Neural crest cell (in vitro differentiated cells): Measurements from ENCODE around the gene ANK3. TPM values are rescaled to one million over a fixed set of nuclear protein-coding genes. Genes with fewer than 3 reads are reported as not detected.

Experiments
- DNase-seq: peaks from one replicate; pipeline ENCODE4 v3.0.0; 2021; ENCODE audit warnings: low read depth, mixed read lengths, low spot score
- H3K27ac Mint-ChIP-seq: one replicate; pipeline ENCODE4 v1.8.0; 2021; ENCODE audit warnings: mild to moderate bottlenecking, mixed read lengths; ENCODE audit not compliant: unreplicated experiment
- H3K27me3 Mint-ChIP-seq: 2 replicates; pipeline ENCODE4 v1.8.0; 2021; ENCODE audit warnings: low read depth, mild to moderate bottlenecking, mixed read lengths
- H3K36me3 Mint-ChIP-seq: 2 replicates; pipeline ENCODE4 v1.8.0; 2021; ENCODE audit warnings: low read depth, mild to moderate bottlenecking, mixed read lengths
- H3K4me1 Mint-ChIP-seq: 2 replicates; pipeline ENCODE4 v1.8.0; 2021; ENCODE audit warnings: mixed read lengths
- H3K4me3 Mint-ChIP-seq: one replicate; pipeline ENCODE4 v1.8.0; 2021; ENCODE audit warnings: mild to moderate bottlenecking, mixed read lengths
- H3K9me3 Mint-ChIP-seq: 2 replicates; pipeline ENCODE4 v1.8.0; 2021; ENCODE audit warnings: mixed read lengths
- CTCF ChIP-seq: fragments of 200-600 bp; sonication (generic); conservative IDR thresholded peaks from 2 replicates; pipeline ENCODE4 v1.5.0; 2021; ENCODE audit warnings: antibody characterized with exemption, mild to moderate bottlenecking
- total RNA-seq: library from RNA; stranded (reverse); gene quantifications from 2 replicates; pipeline ENCODE4 v1.2.1, GENCODE V29; 2021

Gene ANK3
- total RNA-seq, 1 donor from 2014 or later, result 45.2 TPM

GRCh38 chr10:60008816-60009215 is 380.9 kb downstream of the ANK3 start:
- Mint-ChIP-seq H3K27me3 (no peaks in the 10 kb centered on the region), H3K27ac (no peak overlapping the region), H3K4me1 (no peaks in the 10 kb centered on the region), H3K9me3 (peaks cover 2% of the 10 kb centered on the region), H3K4me3 (no peak overlapping the region), H3K36me3 (no peaks in the 10 kb centered on the region)
- DNase-seq, result no peak
- no peak for TF ChIP-seq CTCF

DNA sequence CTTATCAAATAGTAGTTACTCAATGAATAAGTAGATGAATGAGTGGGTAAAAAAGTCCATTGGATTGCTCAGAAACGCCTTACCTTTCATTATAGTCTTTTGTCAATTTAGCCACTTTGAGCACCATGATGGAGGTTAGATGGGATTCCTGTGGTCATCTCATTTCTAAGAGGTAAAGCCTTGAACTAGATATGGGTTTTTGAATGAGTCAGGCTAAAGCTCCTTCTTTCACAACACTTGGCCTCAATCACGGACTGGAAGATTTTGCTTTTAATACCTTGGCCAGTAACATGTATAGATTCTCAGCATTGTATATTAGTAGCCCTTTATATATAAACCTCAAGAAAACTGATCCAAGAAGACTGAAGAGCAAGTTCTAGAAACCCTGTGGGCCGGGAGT is 383.6 kb downstream of the ANK3 start:
- DNase-seq, result no peak
- H3K9me3 Mint-ChIP-seq, result no peaks in the 10 kb centered on the region

GRCh38 chr10:60003651-60004523 is 385.8 kb downstream of the ANK3 start:
- H3K4me3 Mint-ChIP-seq, result no peak overlapping the region
- H3K36me3 Mint-ChIP-seq, result no peaks in the 10 kb centered on the region
- H3K9me3 Mint-ChIP-seq, result no peaks in the 10 kb centered on the region
- H3K27ac Mint-ChIP-seq, result no peak overlapping the region
- DNase-seq, result no peak
- H3K27me3 Mint-ChIP-seq, result no peaks in the 10 kb centered on the region
- H3K4me1 Mint-ChIP-seq, result no peaks in the 10 kb centered on the region
- no peak for TF ChIP-seq CTCF

More for the DNA sequence above, 383.6 kb downstream of the ANK3 start:
- no peaks in the 10 kb centered on the region for H3K27me3 Mint-ChIP-seq
- H3K4me3 Mint-ChIP-seq, result no peak overlapping the region
- TF ChIP-seq CTCF, result no peak
- no peak overlapping the region for H3K27ac Mint-ChIP-seq
- no peaks in the 10 kb centered on the region for H3K4me1 Mint-ChIP-seq
- H3K36me3 Mint-ChIP-seq, result no peaks in the 10 kb centered on the region

GRCh38 chr10:60000747-60001146 is 388.9 kb downstream of the ANK3 start:
- no peaks in the 10 kb centered on the region for H3K36me3 Mint-ChIP-seq
- TF ChIP-seq CTCF, result no peak
- H3K27me3 Mint-ChIP-seq, result no peaks in the 10 kb centered on the region
- H3K27ac Mint-ChIP-seq, result no peak overlapping the region
- peaks cover 4% of the 10 kb centered on the region for H3K9me3 Mint-ChIP-seq
- no peak for DNase-seq
- no peak overlapping the region for H3K4me3 Mint-ChIP-seq
- H3K4me1 Mint-ChIP-seq, result no peaks in the 10 kb centered on the region

GRCh38 chr10:59997827-59998525 is 391.7 kb downstream of the ANK3 start:
- H3K4me3 Mint-ChIP-seq, result no peak overlapping the region
- TF ChIP-seq CTCF, result no peak
- H3K36me3 Mint-ChIP-seq, result no peaks in the 10 kb centered on the region
- no peaks in the 10 kb centered on the region for H3K27me3 Mint-ChIP-seq
- H3K9me3 Mint-ChIP-seq, result peaks cover 7% of the 10 kb centered on the region
- no peak for DNase-seq
- H3K27ac Mint-ChIP-seq, result no peak overlapping the region
- H3K4me1 Mint-ChIP-seq, result no peaks in the 10 kb centered on the region
